Measurements from ENCODE around the gene SGCB.

DNA sequence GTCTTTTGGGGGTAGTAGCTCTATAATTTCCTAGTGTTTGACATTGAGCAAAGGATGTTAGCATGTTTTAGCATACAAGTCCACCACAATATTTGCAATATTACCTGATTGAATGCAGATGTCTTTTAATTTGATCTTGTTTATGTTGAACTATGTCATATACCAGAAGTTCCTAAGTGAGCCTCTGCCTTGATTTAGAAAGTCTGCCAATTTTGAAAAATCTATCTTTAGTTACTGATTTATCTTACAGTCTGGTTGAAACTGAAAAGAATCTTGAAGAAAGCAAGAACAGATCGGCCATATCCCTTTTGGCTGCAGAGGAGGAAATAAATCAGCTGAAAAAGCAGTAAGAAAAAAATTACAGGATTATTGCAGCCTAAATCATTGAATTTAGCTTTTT is 31.5 kb upstream of the SGCB start:
- TF ChIP-seq, protein P1, sequence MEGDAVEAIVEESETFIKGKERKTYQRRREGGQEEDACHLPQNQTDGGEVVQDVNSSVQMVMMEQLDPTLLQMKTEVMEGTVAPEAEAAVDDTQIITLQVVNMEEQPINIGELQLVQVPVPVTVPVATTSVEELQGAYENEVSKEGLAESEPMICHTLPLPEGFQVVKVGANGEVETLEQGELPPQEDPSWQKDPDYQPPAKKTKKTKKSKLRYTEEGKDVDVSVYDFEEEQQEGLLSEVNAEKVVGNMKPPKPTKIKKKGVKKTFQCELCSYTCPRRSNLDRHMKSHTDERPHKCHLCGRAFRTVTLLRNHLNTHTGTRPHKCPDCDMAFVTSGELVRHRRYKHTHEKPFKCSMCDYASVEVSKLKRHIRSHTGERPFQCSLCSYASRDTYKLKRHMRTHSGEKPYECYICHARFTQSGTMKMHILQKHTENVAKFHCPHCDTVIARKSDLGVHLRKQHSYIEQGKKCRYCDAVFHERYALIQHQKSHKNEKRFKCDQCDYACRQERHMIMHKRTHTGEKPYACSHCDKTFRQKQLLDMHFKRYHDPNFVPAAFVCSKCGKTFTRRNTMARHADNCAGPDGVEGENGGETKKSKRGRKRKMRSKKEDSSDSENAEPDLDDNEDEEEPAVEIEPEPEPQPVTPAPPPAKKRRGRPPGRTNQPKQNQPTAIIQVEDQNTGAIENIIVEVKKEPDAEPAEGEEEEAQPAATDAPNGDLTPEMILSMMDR (IDR thresholded peaks at IDR 0.05), result no peak
- TF ChIP-seq POLR2AphosphoS5 (IDR thresholded peaks at IDR 0.05) (no peak), POLR2A (IDR thresholded peaks at IDR 0.05) (no peak), EP300 (IDR thresholded peaks at IDR 0.05) (no peak)

Measured in upper lobe of left lung (tissue), 4 donors.